OCI-LY3 (cell line): Measurements from ENCODE around the gene ZNF766.

Experiments
- H2AFZ ChIP-seq: fragments of 200-600, 300-600 bp; shearing (Covaris generic); 2 replicates; pipeline ENCODE4 v1.6.0; 2014; ENCODE audit warnings: antibody characterized with exemption, low read depth, low read length
- H3K27ac ChIP-seq: fragments of 200-600, 300-600 bp; sonication (generic); 2 replicates; pipeline ENCODE4 v1.5.1; 2014; ENCODE audit warnings: mild to moderate bottlenecking, low read length, moderate library complexity, mixed read lengths
- H3K27me3 ChIP-seq: fragments of 200-600, 300-600 bp; sonication (generic); 2 replicates; pipeline ENCODE4 v1.6.1; 2014; ENCODE audit warnings: low read depth, low read length, mixed read lengths
- H3K36me3 ChIP-seq: fragments of 200-600, 300-600 bp; sonication (generic); replicated peaks from 2 replicates; pipeline ENCODE3; 2014; ENCODE audit warnings: low read depth, low read length, mixed read lengths
- H3K4me1 ChIP-seq: fragments of 300-600, 200-600 bp; sonication (generic); 2 replicates; pipeline ENCODE4 v1.6.1; 2014; ENCODE audit warnings: low read length, mixed read lengths
- H3K4me2 ChIP-seq: fragments of 200-600, 300-600 bp; sonication (generic); 2 replicates; pipeline ENCODE4 v1.6.1; 2014; ENCODE audit warnings: low read length, mixed read lengths
- H3K4me3 ChIP-seq: fragments of 300-600, 200-600 bp; sonication (generic); 2 replicates; pipeline ENCODE4 v1.5.1; 2014; ENCODE audit warnings: antibody characterized with exemption, mild to moderate bottlenecking, low read length, moderate library complexity
- H3K79me2 ChIP-seq: fragments of 300-600, 200-600 bp; shearing (Covaris generic); 2 replicates; pipeline ENCODE4 v1.6.1; 2014; ENCODE audit warnings: mild to moderate bottlenecking, low read length, mixed read lengths
- H3K9ac ChIP-seq: fragments of 300-600, 200-600 bp; shearing (Covaris generic); 2 replicates; pipeline ENCODE4 v1.6.0; 2014; ENCODE audit warnings: mild to moderate bottlenecking, low read length, moderate library complexity
- H3K9me3 ChIP-seq: fragments of 200-600, 300-600 bp; shearing (Covaris generic); 2 replicates; pipeline ENCODE4 v1.6.1; 2014; ENCODE audit warnings: low read length, mixed read lengths; ENCODE audit not compliant: insufficient read depth
- H4K20me1 ChIP-seq: fragments of 200-600, 300-600 bp; sonication (generic); 2 replicates; pipeline ENCODE4 v1.6.1; 2016; ENCODE audit warnings: low read length, mixed read lengths; ENCODE audit not compliant: insufficient read depth
- CTCF ChIP-seq: fragments of 200-600, 300-600 bp; sonication (generic); IDR thresholded peaks from 2 replicates; pipeline ENCODE4 v1.5.1; 2014; ENCODE audit warnings: antibody characterized with exemption, low read length, low read depth
- EZH2phosphoT487 ChIP-seq: fragments of 200-600 bp; shearing (Covaris generic); IDR thresholded peaks from 2 replicates; pipeline ENCODE4 v1.6.1; 2018; ENCODE audit warnings: antibody characterized with exemption, mixed run types, low read depth

Gene ZNF766

GRCh38 chr19:52343548-52343947 lies 74.2 kb downstream of the ZNF766 start:
- no peak overlapping the region for H3K4me2 ChIP-seq
- H2AFZ ChIP-seq, result no peak overlapping the region
- TF ChIP-seq EZH2phosphoT487, result no peak
- TF ChIP-seq CTCF, result peak; percentile 57
- H3K9ac ChIP-seq, result no peak overlapping the region
- no peaks in the 10 kb centered on the region for H3K4me1 ChIP-seq
- no peaks in the 10 kb centered on the region for H3K27me3 ChIP-seq
- H3K36me3 ChIP-seq, result no peaks in the 10 kb centered on the region
- no peak overlapping the region for H3K27ac ChIP-seq
- no peaks in the 10 kb centered on the region for H4K20me1 ChIP-seq
- H3K79me2 ChIP-seq, result no peaks in the 10 kb centered on the region
- H3K9me3 ChIP-seq, result no peaks in the 10 kb centered on the region; the same call in none of the 2 replicates
- H3K4me3 ChIP-seq, result no peak overlapping the region

GRCh38 chr19:52345162-52345561 lies 75.8 kb downstream of the ZNF766 start:
- Histone ChIP-seq H3K4me2 (no peak overlapping the region), H3K79me2 (no peaks in the 10 kb centered on the region), H2AFZ (no peak overlapping the region), H3K36me3 (no peaks in the 10 kb centered on the region), H3K27me3 (no peaks in the 10 kb centered on the region), H3K27ac (no peak overlapping the region), H4K20me1 (no peaks in the 10 kb centered on the region), H3K9ac (no peak overlapping the region), H3K4me3 (no peak overlapping the region), H3K4me1 (no peaks in the 10 kb centered on the region), H3K9me3 (no peaks in the 10 kb centered on the region; the same call in 1 of the 2 replicates)
- no peak for TF ChIP-seq EZH2phosphoT487
- no peak for TF ChIP-seq CTCF
